ENCODE measurements around the gene GSC2. TPM values are rescaled to one million over a fixed set of nuclear protein-coding genes. Genes with fewer than 3 reads are reported as not detected.
A peak's percentile ranks its signal among the peaks of the same experiment; 100 is the strongest.
"Not testable (repeated sequence)": the region's sequence is repeated elsewhere in the genome, so short reads cannot be mapped to it uniquely, and the experiment has no call there.

The GSC2 gene
- total RNA-seq, 1 donor from 2014 or later = not detected

DNA sequence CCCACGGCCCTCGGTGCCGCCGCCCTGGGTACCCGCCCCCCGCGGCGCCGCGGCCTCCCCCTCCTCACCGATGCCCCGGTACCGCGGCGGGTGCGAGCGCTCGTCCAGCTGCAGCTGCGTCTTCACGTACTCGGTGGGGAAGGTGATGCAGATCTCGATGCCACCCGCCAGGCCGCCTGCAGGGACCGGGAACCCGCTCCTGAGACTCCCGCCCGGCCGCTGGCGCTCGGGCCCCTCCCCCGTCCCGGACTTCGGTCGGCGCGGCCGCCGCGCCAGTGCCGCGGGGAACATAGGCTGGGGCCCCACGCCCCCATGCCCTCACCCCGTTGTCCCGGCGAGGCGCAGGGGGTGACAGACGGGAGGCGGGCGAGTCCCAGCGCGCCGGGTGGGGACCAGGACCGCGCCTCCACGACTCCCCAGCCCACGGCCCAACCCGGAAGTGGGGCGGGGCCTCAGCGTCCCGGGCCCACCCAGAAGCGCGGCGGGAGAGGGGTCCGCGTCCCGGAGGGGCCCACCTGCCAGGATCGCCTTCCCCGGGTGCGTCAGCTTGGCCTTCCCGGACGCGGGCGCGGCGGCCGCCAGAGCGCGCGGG lies 28.1 kb upstream of the GSC2 start:
- peak; percentile 50 for DNase-seq

DNA sequence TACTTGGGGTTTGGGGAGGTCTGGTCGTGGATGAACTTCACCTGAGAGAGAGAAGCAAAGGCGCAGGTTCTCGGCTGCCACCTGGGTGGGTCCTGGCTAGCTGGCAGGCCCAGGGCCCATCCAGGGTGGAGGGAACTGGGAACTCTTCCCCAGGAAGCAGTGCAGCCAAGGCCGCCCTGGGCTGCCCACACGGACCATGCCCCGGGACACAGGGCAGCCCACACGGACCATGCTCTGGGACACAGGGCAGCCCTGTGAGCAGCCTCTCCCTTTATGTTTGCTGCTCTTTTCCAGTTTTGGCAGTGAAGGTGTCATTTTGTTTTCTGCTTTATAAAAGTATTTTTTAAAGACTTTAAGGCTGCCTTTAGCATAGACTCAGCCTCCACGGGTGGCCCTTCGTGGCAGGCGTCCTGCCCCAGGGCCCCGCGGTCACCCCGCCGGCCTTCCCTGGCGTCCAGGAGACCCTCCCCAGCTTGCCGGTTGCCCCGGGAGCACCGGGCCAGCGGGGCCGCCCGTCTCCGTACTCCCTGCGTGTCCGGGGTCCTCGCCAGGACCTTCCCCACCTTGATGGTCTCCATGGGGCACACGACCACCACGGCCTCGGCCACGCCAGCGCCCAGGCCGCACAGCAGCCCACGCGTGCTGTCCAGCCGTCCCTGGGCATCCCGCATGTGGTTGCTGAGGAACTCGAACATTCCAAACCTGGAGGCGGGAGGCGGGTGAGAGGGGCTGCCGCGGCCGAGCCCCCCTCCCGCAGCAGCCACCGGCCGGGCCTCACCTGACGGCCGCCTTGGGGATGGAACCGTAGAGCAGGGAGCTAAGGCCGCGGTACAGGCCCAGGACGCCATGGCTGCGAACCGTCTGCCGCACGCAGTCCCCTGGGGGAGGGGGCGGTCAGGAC lies 27.3 kb upstream of the GSC2 start:
- no peak for DNase-seq

DNA sequence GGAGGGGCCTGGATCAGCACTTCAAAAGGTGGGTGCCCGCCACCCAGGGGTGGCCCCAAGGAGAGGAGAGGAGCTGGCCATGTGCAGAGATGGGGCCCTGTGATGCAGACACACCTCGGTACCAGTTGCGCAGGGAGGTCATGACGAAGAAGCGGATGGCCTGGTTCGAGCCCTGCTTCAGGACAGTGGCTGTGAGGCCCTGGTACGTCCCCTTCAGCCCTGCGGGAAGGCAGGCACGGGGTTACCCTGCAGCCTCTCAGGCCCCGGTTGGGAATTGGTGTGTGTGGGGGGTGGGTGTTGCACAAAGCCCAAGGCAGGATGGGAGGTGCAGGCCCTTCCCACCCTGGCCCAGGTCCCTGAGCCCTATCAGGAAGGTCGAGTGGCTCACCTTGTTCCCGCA lies 26.6 kb upstream of the GSC2 start:
- no peak for DNase-seq

DNA sequence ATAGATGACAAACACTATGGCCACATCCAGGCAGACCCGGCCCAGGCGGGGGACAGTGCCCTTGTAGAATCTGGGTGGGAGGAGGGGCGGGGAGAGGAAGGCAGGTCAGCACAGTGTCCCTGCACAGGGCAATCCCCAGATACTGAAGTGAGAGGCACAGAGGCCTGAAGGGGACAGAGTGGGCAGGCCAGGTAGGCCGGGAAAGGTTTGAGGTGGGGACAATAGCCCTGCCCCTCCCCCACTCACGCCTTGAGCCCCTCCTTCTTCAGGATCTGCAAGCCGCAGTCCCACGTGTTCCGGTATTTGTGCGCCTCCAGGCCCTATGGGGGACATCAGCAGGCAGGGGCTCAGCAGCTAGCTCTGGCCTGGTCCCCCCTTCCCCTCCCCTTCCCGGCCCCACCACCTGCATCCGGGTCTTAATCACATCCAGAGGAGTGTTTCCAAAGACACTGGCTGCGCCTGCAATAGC lies 26.1 kb upstream of the GSC2 start:
- DNase-seq = peak; percentile 22

DNA sequence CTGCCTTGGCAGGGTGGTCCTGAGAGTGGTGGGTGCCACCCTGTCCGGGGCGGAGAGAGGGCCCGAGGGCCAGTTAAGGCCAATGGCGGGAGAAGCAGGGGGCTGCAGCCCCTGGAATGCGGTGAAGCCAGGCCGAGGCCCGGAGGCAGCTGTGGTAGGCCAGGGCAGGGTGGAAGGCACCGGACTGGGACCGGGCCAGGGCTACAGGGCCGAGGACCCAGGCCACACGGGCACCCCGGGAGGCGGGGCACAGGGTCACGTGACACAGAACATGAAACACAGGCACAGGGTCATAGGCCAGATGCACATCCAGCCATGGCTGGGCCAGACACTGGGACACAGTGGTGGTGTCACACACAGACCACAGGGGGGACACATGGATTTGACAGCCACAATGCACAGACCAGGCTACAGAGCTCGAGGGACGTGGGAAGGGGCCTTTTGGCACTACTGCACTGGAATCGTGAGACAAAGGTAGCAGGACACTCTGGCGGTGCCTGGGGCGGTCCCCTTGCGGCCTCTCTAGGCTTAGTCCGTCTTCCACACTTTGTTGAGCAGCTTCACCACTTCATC lies 25.6 kb upstream of the GSC2 start:
- no peak for DNase-seq

DNA sequence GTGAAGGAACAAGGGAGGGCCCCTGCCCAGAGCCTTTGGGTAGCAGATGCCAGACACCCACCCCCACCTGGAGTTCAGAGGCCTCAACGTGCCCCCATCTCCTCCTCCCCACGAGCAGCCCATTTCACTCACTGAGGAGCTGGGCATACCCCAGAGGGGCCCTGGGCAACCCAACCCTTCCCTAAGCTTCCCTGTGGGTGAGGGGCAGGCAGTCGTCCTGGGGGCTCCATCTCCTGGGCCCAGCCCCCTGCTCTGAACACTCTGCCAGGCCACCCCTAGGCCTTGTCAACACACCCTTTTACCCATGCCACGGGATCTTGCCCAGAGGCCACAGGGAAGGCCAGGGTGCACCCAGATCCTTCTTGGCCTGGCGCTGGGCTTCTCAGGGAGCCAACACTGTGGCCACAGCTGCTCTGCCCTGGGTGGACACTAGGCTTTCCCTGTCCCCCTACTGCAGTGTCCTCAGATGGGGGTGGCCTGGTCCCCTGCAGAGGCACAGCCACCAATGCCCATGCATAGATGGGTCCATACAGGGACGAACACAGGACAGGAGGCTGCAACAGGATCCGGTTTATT lies 25.0 kb upstream of the GSC2 start:
- DNase-seq = no peak

DNA sequence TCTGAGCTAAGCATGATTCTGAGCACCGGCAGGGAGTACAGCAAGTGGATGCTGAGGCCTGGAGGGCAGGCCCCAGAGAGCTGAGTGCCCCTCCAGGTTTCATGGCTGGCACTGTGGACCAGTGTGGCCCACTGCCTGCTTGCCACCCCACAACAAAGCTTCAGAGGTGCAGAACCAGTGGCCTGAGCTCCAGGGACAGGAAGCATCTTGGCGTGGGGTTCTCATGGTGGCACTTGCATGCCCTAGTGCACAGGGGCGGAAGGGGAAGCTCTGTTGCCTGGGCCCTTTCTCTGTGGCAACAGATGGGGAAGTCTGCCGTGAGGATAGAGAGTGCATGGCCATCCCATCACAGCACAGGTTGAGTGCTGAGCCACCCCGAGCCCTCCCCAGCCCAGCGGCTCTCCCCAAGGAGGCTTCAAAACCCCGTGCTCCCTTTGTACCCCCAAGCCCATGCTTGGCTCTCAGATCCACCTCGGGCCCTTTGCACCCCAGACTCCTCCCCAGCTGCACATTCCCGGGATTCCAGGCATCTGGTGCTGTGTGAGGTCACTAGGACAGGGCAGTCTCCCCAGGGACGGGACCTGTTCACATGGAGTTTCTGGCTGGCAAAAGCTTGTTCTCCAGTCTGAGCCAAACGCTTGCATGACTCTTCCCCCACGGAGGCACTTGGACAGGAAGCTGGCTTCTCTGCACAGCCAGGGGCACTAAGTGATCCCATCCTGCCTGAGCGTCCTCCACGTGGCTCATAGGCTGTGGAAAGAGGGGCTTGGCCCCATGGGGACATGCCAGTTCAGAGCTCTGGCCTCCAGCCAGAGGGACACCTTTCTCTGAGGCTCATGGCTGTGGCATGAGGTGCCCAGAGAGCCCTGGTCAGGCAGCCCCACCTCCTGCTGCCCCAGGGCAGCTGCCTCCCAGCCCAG lies 24.3 kb upstream of the GSC2 start:
- DNase-seq = peak; percentile 55

DNA sequence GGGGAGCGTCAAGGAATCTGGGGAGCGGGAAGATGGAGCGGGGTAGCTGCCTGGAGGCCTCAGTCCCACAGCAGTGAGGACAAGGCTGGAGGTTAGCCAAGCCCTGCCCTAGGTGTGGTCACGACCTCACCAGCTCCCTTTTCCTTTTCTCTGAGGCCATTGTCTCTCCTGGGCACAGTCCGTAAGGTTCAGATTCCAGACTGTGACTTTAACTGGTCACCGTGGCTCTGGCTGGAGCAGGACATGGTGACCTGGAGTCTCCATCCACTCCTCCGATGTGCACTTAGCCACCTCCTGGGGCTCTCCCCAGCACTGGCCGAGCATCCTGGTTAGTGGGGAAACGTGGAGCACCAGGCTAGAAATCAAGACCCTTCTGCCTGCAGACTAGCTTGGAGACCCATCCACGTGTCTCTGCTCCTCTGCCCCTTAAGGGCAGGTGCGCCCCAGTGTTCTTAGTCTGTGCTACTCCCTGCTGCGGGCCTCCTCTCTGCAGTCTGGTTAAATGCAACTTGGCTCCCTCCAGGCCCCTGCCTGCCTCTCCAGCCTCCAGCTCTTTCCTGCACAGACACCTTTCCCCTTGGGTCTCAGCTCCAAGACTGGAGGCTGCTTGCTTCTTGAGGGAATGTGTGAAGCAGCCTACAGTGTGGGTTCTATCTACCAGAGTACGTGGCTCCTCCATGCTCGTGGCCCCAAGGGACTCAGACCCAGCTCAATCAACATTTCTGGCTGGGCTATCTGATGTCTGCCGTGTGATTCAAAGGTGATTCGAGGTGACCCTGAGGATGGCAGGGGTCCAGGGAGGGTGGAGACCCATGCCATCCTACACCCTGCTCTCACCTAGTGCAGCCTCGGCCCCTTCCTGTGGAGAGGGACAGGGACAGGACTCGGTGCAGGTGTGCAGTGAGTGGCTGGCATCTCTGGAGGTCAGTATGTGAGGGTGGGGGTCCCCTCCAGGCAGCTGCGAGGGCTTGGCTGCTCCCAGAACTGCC lies 23.2 kb upstream of the GSC2 start:
- DNase-seq = no peak

DNA sequence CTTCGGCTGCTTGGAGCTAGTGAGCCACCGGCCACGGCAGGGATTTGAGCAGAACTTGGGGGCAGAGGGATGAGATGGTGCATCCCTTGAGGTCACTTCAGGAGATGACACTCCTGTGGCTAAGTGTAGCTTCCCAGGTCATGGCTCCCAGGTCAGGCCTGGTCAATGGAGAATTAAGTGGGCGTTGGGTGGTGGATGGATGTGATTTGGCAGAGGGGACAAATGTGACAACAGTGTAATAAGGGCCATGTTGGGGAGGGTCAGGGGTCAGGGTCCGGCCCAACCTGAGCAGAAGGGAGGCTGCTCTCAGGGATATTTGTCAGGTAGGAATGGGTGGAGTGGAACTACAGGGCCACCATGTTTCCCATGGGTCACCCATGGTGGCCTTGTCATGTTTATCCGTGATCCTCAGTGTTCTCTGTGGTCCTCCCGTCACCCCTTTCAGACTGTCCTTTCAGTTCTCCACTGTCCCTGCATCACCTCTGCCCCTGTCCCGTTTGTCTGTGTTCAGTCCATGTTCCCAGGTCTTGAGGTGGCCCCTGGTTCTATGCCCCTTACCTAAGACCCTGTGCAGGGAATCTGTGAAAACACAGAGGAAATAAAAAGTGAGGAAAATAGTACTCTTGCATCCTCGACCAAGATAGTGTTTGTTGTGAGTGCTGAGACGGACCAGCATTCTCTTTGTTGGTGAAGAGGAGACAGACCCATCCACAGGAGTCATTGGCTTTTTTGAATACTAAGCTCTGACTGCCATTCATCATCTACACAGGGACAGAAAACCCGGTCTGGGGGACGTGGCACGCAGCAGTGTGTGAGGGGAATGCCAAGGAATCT lies 22.3 kb upstream of the GSC2 start:
- no peak for DNase-seq

DNA sequence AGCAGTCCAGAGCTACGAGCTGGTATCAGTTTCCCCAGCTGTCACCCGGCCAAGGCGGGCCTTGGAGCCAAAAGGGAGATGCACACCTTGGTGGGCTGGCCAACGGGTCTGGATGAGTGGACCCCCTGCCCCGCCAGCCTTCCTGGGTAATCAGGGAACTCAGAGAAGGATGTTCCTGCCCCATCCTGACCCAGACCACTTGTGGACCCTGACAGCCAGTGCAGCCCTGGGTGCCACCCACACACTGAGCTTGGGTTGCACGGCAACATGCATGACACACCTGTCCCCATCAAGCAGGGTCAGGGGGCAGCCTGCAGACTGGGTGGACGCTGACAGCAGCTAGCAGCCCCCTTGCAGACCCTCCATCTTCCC lies 19.8 kb upstream of the GSC2 start:
- DNase-seq = no peak

DNA sequence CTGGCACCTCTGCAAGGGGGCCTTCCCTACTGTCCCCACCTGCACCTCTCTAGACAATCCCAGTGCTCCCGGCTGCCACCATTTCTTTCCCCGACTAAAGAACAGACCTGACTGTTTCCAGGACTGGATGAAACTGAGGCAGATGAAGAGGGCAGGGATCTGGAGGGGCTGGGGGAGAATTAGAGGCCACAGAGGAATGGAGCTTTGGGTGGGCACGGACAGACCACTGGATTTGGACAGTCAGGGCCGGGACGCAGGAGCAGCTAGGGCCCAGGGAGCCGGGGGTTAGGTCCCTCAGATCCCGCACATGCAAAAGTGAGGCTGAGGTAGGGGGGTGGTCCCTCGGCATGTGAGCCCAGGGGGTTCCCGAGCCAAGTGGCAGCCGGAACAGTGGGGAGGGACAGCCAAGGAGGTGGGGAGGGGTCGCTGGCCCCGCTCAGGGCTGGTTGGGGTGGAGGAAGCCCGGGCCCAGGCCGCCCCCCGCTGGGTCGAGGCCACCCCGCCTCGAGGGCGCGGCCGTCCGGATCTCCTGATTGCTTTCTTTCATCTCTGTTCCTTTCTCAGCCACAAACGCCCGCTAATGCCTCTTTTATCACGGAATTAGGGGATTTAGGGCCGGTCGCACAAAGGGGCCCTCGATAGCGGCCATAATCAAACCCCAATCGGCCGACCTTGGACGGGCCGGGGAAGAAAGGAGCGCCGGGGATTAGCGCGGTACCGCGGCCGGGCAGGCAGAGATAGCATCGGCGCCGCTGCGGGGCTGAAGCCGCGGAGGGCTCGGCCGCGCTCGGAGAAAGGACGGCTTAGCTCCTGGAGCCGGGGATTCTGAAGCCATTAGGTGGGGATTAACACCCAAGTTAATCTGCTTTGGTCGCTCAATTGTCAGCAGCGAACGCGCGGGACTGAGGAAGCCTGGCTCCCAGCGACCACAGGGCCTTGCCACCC lies 19.2 kb upstream of the GSC2 start:
- DNase-seq = no peak

DNA sequence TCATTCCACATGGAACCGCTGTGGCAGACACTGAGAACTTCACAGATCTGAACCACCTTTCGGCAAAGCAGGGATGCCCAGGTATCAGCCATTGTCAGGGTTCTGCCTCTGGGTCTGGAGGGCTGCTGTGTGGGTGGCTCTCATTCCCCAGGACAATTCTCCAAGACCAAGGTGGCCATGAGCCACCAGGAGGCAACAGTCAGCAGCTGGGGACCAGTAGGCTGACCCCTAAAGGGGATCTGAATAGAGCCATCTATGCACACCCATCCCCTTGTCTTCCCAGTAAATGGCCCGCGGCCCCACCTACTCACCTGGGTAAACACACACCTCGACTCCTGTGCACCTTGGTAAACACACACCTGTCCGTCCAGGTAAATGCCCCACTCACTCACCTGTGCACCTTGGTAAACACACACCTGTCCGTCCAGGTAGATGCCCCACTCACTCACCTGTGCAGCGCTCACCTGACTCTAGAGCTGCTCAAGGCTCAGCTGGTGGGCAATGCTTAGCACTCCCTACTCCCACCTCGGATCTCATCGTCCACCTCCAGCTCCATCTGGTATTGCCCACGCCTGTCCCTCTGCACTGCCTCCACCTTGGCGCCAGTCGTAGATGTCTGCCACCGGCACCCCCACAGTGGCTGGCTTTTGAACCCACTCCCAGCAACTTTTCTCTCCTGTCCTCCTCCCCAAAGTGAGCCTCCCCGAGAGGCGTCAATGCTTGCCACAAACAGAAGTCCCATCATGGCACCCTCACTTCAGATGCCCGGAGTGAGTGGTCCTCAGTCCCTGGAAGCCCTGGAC lies 18.2 kb upstream of the GSC2 start:
- no peak for DNase-seq

DNA sequence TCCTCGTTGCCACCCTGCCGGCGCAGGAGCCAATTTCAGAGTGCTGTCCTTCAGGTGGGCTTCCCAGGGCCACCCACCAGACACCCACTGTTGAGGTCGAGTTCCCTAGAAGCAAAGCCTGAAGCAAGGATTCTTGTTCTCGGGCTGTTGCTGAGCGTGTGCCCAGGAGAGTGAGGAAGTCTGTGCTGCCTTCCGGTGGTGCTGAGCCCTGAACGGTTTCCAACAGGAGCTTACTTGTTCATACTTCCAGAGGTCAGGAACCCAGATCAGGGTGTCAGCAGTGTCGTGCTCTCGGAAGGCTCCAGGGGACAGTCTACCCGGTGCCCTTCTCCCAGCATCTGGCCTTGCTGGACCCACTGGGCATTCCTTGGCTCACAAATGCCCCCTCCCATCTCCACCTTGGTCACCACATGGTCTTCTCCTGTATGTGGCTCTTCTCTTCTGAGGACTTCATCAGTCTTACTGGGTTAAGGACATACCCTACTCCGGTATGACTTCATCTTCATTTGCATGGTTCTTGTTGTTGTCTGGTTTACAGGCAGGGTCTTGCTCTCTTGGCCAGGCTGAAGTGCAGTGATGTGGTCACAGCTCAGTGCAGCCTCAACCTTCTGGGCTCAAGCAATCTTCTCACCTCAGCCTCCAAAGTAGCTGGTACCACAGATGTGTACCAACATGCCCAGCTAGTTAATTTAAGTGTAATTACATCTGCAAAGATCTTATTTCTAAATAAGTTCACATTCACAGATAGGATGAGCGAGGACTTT lies 17.2 kb upstream of the GSC2 start:
- no peak for DNase-seq

DNA sequence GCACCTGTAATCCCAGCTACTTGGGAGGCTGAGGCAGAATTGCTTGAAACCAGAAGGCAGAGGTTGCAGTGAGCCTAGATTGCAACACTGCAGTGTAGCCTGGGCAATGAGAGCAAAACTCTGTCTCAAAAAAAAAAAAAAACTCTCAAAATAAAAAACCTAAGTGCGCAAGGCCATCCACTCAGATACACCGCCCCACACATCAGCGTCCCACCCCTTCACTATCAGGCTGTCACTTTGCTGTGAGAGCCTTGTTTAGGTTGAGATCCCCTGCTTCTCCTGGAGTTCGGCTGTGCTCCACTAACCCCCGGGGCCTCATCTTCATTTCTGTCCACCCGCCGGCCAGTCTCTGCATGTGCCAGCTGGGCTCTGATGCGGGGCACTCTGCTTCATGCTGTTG lies 16.3 kb upstream of the GSC2 start:
- no peak for DNase-seq

DNA sequence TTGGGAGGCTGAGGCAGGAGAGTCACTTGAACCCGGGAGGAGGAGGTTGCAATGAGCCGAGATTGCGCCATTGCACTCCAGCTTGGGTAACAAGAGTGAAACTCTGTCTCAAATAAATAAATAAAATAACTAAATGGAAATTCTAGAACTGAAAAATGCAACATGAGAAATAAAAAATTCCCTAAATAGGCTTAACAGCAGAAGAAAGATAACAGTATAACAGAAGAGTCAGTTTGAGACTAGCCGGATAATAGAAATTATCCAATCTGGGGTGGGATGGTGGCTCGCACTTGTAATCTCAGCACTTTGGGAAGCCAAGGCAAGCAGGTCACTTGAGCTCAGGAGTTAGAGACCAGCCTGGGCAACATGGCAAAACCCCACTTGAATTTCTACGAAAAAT lies 14.3 kb upstream of the GSC2 start:
- DNase-seq = no peak

DNA sequence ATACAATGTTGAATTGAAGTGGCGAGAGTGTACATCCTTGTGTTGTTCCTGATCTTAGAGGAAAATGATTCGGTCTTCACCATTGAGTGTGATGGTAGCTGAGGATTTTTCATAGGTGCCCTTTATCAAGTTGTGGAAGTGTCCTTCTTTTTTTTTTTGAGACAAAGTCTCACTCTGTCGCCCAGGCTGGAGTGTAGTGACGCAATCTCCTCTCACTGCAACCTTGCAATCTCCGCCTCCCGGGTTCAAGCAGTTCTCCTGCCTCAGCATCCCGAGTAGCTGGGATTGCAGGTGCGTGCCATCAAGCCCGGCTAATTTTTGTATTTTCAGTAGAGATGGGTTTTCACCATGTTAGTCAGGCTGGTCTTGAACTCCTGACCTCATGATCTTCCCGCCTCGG lies 8.6 kb upstream of the GSC2 start:
- not testable (repeated sequence) for DNase-seq

DNA sequence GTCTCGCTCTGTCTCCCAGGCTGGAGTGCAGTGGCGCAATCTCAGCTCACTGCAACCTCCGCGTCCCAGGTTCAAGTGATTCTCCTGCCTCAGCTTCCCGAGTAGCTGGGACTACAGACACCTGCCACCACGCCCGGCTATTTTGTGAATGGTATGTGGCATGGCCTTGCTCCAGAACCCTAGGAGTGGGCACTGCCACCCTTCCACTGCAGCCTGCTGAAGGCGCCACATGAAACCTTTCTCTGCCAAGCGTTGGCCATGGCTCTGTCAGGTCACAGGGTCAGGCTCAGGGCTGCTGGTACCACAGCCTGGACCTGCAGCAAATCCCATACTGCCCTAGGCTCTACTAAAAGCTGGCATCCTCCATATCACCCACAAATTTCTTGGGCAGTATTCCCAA lies 6.0 kb upstream of the GSC2 start:
- DNase-seq = not testable (repeated sequence)
